GM10266 (cell line): Measurements from ENCODE around the gene METTL9.
"Not testable (repeated sequence)": the region's sequence is repeated elsewhere in the genome, so short reads cannot be mapped to it uniquely, and the experiment has no call there.

ENCODE experiments used
- DNase-seq: peaks from one replicate; pipeline ENCODE4 v3.0.0; 2012; ENCODE audit errors: extremely low spot score
- CTCF ChIP-seq: IDR thresholded peaks from 2 replicates; pipeline ENCODE4 v1.5.1; 2012; ENCODE audit warnings: mild to moderate bottlenecking, low read depth; ENCODE audit not compliant: control insufficient read depth, insufficient read depth; ENCODE audit errors: missing control alignments

METTL9 gene

GRCh38 chr16:21659124-21659523 is 59.7 kb downstream of the METTL9 start:
- TF ChIP-seq CTCF = no peak
- no peak for DNase-seq

DNA sequence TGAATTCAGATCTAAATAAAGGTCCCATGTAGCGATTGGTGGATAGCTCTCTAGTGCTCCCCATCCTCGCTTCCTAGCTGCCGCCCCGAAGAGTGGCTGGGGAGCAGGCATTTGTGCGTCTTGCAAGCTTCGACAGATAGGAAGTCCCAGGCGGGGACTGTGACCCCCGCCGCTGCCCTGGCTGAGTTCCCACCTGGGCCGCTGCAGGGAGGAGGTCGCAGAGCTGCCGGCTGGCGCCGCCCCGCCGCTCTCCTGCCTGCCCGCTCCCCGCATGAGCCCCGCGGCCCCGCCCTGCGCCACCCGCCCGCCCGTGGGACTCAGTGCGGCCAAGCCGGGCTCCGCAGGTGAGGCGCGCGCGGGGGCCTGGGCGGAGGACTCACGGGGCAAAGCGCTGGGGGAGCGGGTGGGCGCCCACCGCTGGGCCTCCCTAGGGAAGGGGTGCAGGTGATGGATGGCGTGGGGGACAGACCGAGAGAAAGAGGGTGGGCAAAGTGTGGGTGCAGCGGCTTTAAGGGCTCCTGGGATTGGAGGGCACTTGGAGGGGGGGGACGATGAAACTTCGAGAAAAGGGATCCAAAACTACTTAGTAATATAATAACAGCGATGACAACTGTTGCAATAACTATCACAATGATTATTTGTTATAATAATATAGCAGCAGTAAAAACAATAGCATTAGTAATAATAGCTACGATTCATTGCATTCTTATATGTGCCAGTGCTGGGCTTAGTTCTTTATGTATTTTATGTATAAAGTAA is 64.7 kb downstream of the METTL9 start, which contains the start of gene OTOA:
Gene OTOA (plus strand): TSS at position 80 of the 759 bp plus-strand sequence. CDS start 14,547 bp downstream, outside the sequence.
- DNase-seq = no peak
- TF ChIP-seq CTCF = no peak

- DNase-seq = no peak
- TF ChIP-seq CTCF = no peak
These were observed 65.6 kb downstream of the METTL9 start for GRCh38 chr16:21664801-21665492.

DNA sequence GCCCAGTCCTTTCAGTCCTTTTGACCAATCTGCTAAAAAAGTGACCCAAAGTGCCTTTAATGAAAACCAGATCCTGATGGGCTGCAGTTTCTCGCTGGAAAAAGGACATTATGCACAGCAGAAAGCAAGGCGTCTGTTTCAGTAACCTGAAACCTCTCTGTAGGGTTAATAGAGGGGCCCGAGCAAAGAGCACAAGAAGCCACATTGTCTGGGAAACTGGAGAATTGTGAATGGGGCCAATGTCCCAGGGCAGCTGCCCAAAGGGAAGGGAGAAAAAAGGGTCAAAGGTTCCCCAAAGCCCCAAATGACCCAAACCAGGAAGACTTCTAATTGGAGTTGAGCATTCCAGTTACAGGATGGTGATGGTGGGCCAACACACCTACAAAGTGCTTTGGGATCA is 67.4 kb downstream of the METTL9 start:
- DNase-seq = no peak
- TF ChIP-seq CTCF = no peak

- TF ChIP-seq CTCF = no peak
- DNase-seq = no peak
These were observed 68.2 kb downstream of the METTL9 start for GRCh38 chr16:21667575-21667974.

DNA sequence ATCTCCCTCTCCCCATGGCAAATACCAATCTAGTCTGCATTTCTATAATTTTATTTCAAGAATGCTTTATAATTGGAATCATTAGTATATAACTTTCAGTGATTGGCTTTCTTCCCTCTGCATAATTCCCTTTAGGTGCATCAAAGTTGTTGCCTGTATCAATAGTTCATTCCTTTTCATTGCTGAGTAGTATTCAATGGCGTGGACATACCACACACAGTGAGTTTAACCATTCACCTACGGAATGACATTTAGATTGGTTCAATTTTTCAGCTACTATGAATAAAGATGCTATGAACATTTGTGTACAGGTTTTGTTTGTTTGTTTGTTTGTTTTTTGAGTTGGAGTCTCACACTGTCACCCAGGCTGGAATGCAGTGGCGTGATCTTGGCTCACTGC is 74.1 kb downstream of the METTL9 start:
- TF ChIP-seq CTCF = no peak
- no peak for DNase-seq

DNA sequence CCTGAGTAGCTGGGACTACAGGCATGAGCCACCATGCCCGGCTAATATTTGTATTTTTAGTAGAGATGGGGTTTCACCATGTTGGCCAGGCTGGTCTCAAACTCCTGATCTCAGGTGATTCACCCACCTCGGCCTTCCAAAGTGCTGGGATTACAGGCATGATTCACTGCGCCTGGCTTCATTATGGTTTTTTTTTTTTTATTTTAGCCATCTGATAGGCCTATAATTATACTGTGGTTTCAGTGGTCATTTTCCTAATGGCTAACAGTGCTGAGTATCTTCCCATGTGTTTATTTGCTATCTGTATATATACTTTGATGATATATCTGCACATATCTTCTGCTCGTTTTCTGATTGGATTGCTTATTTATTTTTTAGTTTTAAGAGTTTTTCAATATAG is 75.1 kb downstream of the METTL9 start:
- DNase-seq = not testable (repeated sequence)

DNA sequence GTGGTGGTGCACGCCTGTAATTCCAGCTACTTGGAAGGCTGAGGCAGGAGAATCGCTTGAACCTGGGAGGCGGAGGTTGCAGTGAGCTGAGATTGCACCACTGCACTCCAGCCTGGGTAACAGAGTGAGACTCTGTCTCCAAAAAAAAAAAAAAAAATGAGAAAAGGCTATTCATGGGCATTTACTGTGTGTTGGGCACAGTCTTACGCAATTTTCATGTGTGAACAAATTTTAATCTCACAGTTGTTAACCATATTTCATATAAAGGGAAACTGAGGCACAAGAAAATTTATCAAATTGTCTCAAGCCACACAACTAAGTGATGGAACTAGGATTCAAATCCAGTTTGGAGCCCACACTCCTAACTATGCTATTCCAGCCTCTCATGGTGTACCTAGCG is 81.3 kb downstream of the METTL9 start:
- DNase-seq = not testable (repeated sequence)
